NT2/D1 (cell line): ENCODE data around the gene ACYP1.

Source experiments
- SUZ12 ChIP-seq: IDR thresholded peaks from 2 replicates; pipeline ENCODE4 v1.6.1; 2011; ENCODE audit not compliant: insufficient read length, insufficient read depth; ENCODE audit errors: extremely low read depth
- YY1 ChIP-seq: IDR thresholded peaks from 2 replicates; pipeline ENCODE4 v1.6.1; 2011; ENCODE audit not compliant: insufficient read length, insufficient read depth
- ZNF274 ChIP-seq: IDR thresholded peaks from 2 replicates; pipeline ENCODE4 v1.6.1; 2011; ENCODE audit warnings: mild to moderate bottlenecking, low read depth, low read length

GRCh38 chr14:75025082-75025481, 38.7 kb downstream of the ACYP1 start:
- TF ChIP-seq SUZ12 = no peak
- no peak for TF ChIP-seq YY1
- TF ChIP-seq ZNF274 = no peak
